IgD-negative memory B cell (primary cell): ENCODE measurements around the gene TRPM3. TPM values are rescaled to one million over a fixed set of nuclear protein-coding genes. Genes with fewer than 3 reads are reported as not detected.

Source experiments
- H3K27ac Mint-ChIP-seq, 3 donors: one replicate each; pipeline ENCODE4 v1.8.0; 2020 to 2022; ENCODE audit warnings: mild to moderate bottlenecking in 3 of 3, mixed read lengths in 3 of 3, moderate library complexity in 1 of 3
- H3K27me3 Mint-ChIP-seq: one replicate; pipeline ENCODE4 v1.8.0; 2021; ENCODE audit warnings: mixed read lengths
- H3K36me3 Mint-ChIP-seq: one replicate; pipeline ENCODE4 v1.8.0; 2020; ENCODE audit warnings: mild to moderate bottlenecking, mixed read lengths
- H3K4me1 Mint-ChIP-seq, 3 donors: one replicate each; pipeline ENCODE4 v1.8.0; 2020 to 2022; ENCODE audit warnings: mixed read lengths in 3 of 3, mild to moderate bottlenecking in 1 of 3
- H3K4me3 Mint-ChIP-seq, 4 donors: one replicate each; pipeline ENCODE4 v1.8.0; 2020 to 2022; ENCODE audit warnings: mild to moderate bottlenecking in 4 of 4, mixed read lengths in 4 of 4, moderate library complexity in 3 of 4
- H3K9me3 Mint-ChIP-seq, 3 donors: one replicate each; pipeline ENCODE4 v1.8.0; 2020 to 2021; ENCODE audit warnings: mixed read lengths in 3 of 3, mild to moderate bottlenecking in 1 of 3
- polyA plus RNA-seq: library from polyadenylated mRNA; unstranded; fragments of 300-500 nt; fragmentation: Illumina TruSeq; gene quantifications from one replicate; pipeline ENCODE4 v1.2.3, GENCODE V29; 2021

Gene TRPM3
- not detected for polyA plus RNA-seq

DNA sequence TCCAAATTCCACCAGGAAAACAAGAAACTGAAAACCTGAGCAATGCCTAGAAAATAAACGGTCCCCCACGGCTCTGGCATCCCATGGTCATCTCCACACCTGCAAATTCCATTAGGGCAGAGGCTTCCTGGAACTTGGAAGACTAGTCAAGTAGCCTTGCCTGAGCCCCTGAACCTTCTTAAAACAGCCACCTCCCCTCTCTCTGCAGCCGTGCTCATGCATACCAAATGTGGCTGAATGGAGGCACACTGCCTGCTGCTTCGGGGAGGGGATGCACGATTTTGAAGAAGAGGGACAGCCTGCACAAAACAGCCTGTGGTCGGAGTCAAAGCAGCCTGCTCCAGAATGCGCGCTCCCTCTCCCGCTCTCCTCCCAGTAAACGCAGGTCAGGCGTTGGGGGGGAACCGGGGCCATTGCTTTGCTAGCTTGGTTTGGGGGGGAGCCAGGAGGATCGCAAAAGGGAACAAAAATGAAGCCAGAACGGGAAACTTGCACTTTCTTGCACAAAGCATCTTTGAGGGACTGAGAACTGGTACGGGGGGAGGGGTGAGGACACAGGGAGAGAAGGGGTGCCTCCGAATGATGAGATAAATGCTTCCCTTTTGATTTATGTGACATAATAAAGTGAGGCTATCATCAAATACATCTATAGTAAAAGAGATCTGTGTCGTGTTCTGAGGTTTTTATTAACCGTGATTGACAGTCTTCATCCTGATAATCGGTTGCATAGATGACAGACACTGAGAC, at the start of gene TRPM3:
Gene TRPM3 (minus strand): TSS at position 347 of the 747 bp plus-strand sequence. CDS start 267 bp downstream, at position 80.
- no peak within 1 kb of the TSS for H3K4me3 Mint-ChIP-seq
- H3K36me3 Mint-ChIP-seq: no peaks in the 10 kb centered on the region
- H3K9me3 Mint-ChIP-seq: peaks cover 0 to 1% (median 0%) of the 10 kb centered on the region in 3 donors
- H3K4me1 Mint-ChIP-seq: no peaks in the 10 kb centered on the region
- H3K27ac Mint-ChIP-seq: no peak within 1 kb of the TSS
- peaks cover 11% of the 10 kb centered on the region for H3K27me3 Mint-ChIP-seq

DNA sequence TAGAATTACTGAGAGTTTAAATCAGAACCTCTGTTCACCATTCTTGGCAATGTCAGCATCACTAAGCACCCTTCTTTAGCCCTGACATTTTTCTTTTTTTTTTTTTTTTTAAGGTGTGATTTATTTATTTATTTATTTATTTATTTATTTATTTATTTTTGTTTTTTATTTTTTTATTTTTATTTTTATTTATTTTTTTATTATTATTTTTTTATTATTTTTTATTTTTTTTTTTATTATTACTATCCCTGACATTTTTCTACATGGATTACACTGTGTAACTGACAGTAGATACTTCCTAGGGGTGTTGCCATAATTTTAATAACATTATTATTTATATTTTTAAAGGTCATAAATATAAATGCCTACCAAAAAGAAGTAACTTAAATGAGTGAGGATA, 47.0 kb upstream of the TRPM3 start:
- no peaks in the 10 kb centered on the region for H3K36me3 Mint-ChIP-seq
- no peaks in the 10 kb centered on the region for H3K4me1 Mint-ChIP-seq
- no peak overlapping the region for H3K27ac Mint-ChIP-seq
- no peak overlapping the region for H3K4me3 Mint-ChIP-seq
- H3K9me3 Mint-ChIP-seq: peaks cover 0 to 4% (median 1%) of the 10 kb centered on the region in 3 donors
- H3K27me3 Mint-ChIP-seq: no peaks in the 10 kb centered on the region

DNA sequence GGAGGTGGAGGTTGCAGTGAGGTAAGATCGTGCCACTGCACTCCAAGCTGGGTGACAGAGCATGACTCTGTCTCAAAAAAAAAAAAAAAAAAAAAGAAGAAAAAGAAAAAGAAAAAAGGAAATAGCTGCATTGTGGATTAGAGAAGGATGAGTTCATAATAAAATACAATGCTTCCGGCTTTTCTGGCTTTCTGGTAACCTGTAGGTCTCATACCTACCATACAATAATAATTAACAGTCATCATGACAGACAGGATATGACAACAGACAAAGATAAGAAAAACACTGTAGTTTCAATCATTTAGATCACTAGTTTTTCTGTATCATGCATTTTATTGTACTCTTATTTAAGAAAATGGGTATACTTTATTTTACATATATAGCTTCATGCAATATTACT, 40.7 kb upstream of the TRPM3 start:
- peaks cover 0 to 3% (median 1%) of the 10 kb centered on the region in 3 donors for H3K9me3 Mint-ChIP-seq
- no peaks in the 10 kb centered on the region for H3K27me3 Mint-ChIP-seq
- no peak overlapping the region for H3K4me3 Mint-ChIP-seq
- H3K27ac Mint-ChIP-seq: no peak overlapping the region
- no peaks in the 10 kb centered on the region for H3K36me3 Mint-ChIP-seq
- H3K4me1 Mint-ChIP-seq: no peaks in the 10 kb centered on the region

- H3K9me3 Mint-ChIP-seq: peaks cover 0 to 3% (median 1%) of the 10 kb centered on the region in 3 donors
- no peak overlapping the region for H3K27ac Mint-ChIP-seq
- H3K4me1 Mint-ChIP-seq: no peaks in the 10 kb centered on the region
- H3K4me3 Mint-ChIP-seq: no peak overlapping the region
- no peaks in the 10 kb centered on the region for H3K27me3 Mint-ChIP-seq
- H3K36me3 Mint-ChIP-seq: no peaks in the 10 kb centered on the region
Observed at GRCh38 chr9:71157731-71158130, 36.3 kb upstream of the TRPM3 start.

DNA sequence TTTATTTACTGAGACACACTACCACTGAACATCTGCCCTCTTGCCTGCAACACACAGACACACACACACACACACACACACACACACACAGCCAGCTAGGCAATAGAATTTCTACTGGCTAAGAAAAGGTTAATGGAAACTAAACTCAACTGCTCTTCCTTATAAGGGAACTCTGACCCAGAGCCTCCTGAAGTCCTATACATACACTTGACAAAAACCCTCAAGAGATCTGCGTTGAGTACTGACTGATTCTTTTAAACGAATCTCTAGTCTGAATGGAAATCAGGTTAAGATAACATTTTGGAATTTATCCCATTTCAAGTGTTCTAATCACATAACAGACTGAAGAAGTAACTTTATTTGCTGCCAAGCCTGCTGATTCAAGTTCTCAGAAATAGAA, 25.9 kb upstream of the TRPM3 start:
- Mint-ChIP-seq H3K4me1 (no peaks in the 10 kb centered on the region), H3K27me3 (no peaks in the 10 kb centered on the region), H3K36me3 (no peaks in the 10 kb centered on the region), H3K4me3 (no peak overlapping the region), H3K27ac (no peak overlapping the region), H3K9me3 (peaks cover 0 to 4% (median 2%) of the 10 kb centered on the region in 3 donors)

GRCh38 chr9:71146511-71146910, 25.1 kb upstream of the TRPM3 start:
- Mint-ChIP-seq H3K27ac (no peak overlapping the region), H3K9me3 (peaks cover 0 to 4% (median 2%) of the 10 kb centered on the region in 3 donors), H3K4me3 (no peak overlapping the region), H3K4me1 (no peaks in the 10 kb centered on the region), H3K36me3 (no peaks in the 10 kb centered on the region), H3K27me3 (no peaks in the 10 kb centered on the region)

GRCh38 chr9:71145179-71145578, 23.8 kb upstream of the TRPM3 start:
- Mint-ChIP-seq H3K27ac (no peak overlapping the region), H3K27me3 (no peaks in the 10 kb centered on the region), H3K36me3 (no peaks in the 10 kb centered on the region), H3K9me3 (peaks cover 0 to 4% (median 2%) of the 10 kb centered on the region in 3 donors), H3K4me3 (no peak overlapping the region), H3K4me1 (no peaks in the 10 kb centered on the region)

GRCh38 chr9:71144495-71144894, 23.1 kb upstream of the TRPM3 start:
- Mint-ChIP-seq H3K4me1 (no peaks in the 10 kb centered on the region), H3K9me3 (peaks cover 0 to 4% (median 2%) of the 10 kb centered on the region in 3 donors), H3K27me3 (no peaks in the 10 kb centered on the region), H3K36me3 (no peaks in the 10 kb centered on the region), H3K4me3 (no peak overlapping the region), H3K27ac (no peak overlapping the region)

- Mint-ChIP-seq H3K27me3 (no peaks in the 10 kb centered on the region), H3K4me3 (no peak overlapping the region), H3K9me3 (no peaks in the 10 kb centered on the region), H3K36me3 (no peaks in the 10 kb centered on the region), H3K4me1 (no peaks in the 10 kb centered on the region), H3K27ac (no peak overlapping the region)
Observed at GRCh38 chr9:71136696-71137095, 15.3 kb upstream of the TRPM3 start.

GRCh38 chr9:71131145-71131544, 9.7 kb upstream of the TRPM3 start:
- Mint-ChIP-seq H3K36me3 (no peaks in the 10 kb centered on the region), H3K27ac (no peak overlapping the region), H3K4me3 (no peak overlapping the region), H3K27me3 (no peaks in the 10 kb centered on the region), H3K4me1 (no peaks in the 10 kb centered on the region), H3K9me3 (no peaks in the 10 kb centered on the region)

- no peaks in the 10 kb centered on the region for H3K36me3 Mint-ChIP-seq
- H3K4me3 Mint-ChIP-seq: no peak overlapping the region
Observed at GRCh38 chr9:71130521-71130920, 9.1 kb upstream of the TRPM3 start.

GRCh38 chr9:71128796-71129195, 7.4 kb upstream of the TRPM3 start:
- Mint-ChIP-seq H3K4me1 (no peaks in the 10 kb centered on the region), H3K9me3 (no peaks in the 10 kb centered on the region), H3K4me3 (no peak overlapping the region), H3K36me3 (no peaks in the 10 kb centered on the region), H3K27me3 (no peaks in the 10 kb centered on the region), H3K27ac (no peak overlapping the region)

More at GRCh38 chr9:71130521-71130920, 9.1 kb upstream of the TRPM3 start:
- Mint-ChIP-seq H3K4me1 (no peaks in the 10 kb centered on the region), H3K9me3 (no peaks in the 10 kb centered on the region), H3K27me3 (no peaks in the 10 kb centered on the region), H3K27ac (no peak overlapping the region)

- Mint-ChIP-seq H3K27me3 (peaks cover 2% of the 10 kb centered on the region), H3K9me3 (no peaks in the 10 kb centered on the region), H3K4me1 (no peaks in the 10 kb centered on the region), H3K4me3 (no peak overlapping the region), H3K27ac (no peak overlapping the region), H3K36me3 (no peaks in the 10 kb centered on the region)
Observed at GRCh38 chr9:71127301-71127700, 5.9 kb upstream of the TRPM3 start.

- Mint-ChIP-seq H3K4me3 (no peak overlapping the region), H3K27me3 (peaks cover 11% of the 10 kb centered on the region), H3K27ac (no peak overlapping the region), H3K36me3 (no peaks in the 10 kb centered on the region), H3K9me3 (peaks cover 0 to 1% (median 0%) of the 10 kb centered on the region in 3 donors), H3K4me1 (no peaks in the 10 kb centered on the region)
Observed at GRCh38 chr9:71122421-71122820, 1.0 kb upstream of the TRPM3 start.

DNA sequence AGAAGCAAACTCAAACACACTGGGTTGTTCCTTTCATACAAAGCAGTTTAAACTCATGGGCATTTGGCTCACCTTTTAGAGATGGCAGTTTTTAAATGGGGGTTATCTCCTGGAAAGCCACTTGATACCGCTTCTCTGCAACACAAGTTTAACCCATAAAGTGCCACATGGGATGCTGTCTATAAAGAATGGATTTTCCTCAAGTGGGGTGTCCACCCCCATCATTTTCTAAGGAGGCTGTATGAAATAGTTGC, 528 bp upstream of the TRPM3 start:
- H3K4me3 Mint-ChIP-seq: no peak overlapping the region
- peaks cover 11% of the 10 kb centered on the region for H3K27me3 Mint-ChIP-seq
- no peaks in the 10 kb centered on the region for H3K4me1 Mint-ChIP-seq
- H3K36me3 Mint-ChIP-seq: no peaks in the 10 kb centered on the region
- H3K9me3 Mint-ChIP-seq: peaks cover 0 to 1% (median 0%) of the 10 kb centered on the region in 3 donors
- no peak overlapping the region for H3K27ac Mint-ChIP-seq

DNA sequence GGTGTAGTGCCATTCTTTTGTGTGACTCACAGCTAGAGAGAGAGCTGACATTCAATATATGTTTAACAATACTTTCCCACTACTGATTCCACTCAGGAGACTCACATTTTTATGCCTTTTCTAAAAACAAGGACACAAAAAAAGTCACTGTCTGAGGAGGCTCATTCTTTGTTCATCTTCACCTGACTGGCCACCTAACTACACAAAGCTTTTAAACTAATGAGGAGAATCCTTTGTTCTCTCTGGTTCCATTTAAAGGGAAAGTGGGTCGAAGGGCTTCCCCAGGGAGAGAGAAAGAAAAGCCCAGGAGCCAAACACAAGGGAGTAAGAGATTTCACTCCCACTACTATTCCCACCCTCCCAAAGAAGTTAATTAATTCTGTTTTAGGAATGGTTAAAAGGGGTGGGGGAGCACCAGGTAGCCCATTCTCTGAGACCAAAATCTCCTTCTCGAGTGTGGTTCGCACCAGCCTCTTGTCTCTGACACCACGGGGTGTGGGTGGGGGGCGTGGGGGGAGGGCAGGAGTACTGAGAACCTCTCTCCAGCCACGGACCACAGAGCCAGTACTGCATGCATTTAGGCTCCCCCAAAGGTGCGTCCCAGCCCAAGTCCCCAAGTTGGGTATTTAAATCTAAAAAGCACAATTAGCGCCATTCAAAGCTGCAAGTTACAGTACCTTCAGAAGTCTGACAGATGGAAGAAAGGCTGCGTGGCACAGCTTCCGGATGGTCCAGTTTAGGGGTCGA, 747 bp downstream of the TRPM3 start:
- Mint-ChIP-seq H3K27me3 (peaks cover 11% of the 10 kb centered on the region), H3K4me3 (no peak overlapping the region), H3K36me3 (no peaks in the 10 kb centered on the region), H3K9me3 (peaks cover 0 to 1% (median 0%) of the 10 kb centered on the region in 3 donors), H3K4me1 (no peaks in the 10 kb centered on the region), H3K27ac (no peak overlapping the region)
